GM12875 (cell line): ENCODE measurements around the gene TMEM41A.
"Not testable (repeated sequence)": the region's sequence is repeated elsewhere in the genome, so short reads cannot be mapped to it uniquely, and the experiment has no call there.

ENCODE experiments used
- H3K4me3 ChIP-seq: one replicate; pipeline ENCODE4 v1.5.1; 2011; ENCODE audit warnings: low read depth, low read length, control low read depth
- CTCF ChIP-seq: IDR thresholded peaks from 2 replicates; pipeline ENCODE4 v1.5.1; 2011; ENCODE audit warnings: low read depth, mild to moderate bottlenecking, control low read depth, inconsistent platforms, low read length, moderate library complexity, borderline replicate concordance; ENCODE audit not compliant: insufficient read depth

The TMEM41A gene

GRCh38 chr3:185473290-185473815 lies 25.5 kb downstream of the TMEM41A start:
- no peak overlapping the region for H3K4me3 ChIP-seq
- no peak for TF ChIP-seq CTCF

DNA sequence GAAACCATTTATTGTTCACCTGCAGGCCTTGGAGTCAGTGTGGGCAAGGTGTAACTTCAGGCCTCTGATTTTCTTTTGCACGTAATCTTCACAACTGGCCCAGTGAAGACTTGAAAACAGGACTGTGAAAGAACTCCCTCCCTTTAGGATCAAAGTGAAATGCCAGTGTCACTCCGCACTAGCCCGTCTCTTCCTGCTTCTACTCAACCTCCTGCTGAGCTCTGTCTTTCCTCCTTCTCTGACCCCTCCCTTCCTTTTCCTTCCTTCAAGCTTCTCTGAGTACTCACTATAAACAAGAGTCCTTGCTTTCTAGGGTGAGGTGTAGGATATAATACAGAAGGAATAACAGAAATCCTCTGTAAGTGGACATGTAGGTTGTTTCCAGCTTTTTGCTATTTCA lies 28.5 kb downstream of the TMEM41A start:
- TF ChIP-seq CTCF = no peak
- H3K4me3 ChIP-seq = no peak overlapping the region

- no peak for TF ChIP-seq CTCF
- H3K4me3 ChIP-seq = no peak overlapping the region
Observed at GRCh38 chr3:185469542-185469941, 29.3 kb downstream of the TMEM41A start.

DNA sequence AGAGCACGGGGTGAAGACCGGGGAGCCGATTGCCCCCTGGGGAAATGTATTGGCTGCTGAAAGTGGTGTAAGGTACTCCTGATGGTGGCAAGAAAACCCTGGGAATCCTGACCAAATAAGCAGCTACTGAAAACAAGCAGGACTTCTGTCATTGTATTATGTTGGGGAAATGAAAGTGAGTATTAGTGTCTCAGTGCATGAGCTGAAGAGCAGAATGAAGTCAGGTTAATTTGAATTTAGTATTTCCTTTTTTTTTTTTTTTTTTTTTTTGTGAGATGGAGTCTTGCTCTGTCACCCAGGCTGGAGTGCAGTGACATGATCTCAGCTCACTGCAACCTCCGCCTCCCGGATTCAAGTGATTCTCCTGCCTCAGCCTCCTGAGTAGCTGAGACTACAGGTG lies 32.7 kb downstream of the TMEM41A start:
- H3K4me3 ChIP-seq = not testable (repeated sequence)

- H3K4me3 ChIP-seq = no peak overlapping the region
- no peak for TF ChIP-seq CTCF
Observed at GRCh38 chr3:185465471-185465870, 33.4 kb downstream of the TMEM41A start.

DNA sequence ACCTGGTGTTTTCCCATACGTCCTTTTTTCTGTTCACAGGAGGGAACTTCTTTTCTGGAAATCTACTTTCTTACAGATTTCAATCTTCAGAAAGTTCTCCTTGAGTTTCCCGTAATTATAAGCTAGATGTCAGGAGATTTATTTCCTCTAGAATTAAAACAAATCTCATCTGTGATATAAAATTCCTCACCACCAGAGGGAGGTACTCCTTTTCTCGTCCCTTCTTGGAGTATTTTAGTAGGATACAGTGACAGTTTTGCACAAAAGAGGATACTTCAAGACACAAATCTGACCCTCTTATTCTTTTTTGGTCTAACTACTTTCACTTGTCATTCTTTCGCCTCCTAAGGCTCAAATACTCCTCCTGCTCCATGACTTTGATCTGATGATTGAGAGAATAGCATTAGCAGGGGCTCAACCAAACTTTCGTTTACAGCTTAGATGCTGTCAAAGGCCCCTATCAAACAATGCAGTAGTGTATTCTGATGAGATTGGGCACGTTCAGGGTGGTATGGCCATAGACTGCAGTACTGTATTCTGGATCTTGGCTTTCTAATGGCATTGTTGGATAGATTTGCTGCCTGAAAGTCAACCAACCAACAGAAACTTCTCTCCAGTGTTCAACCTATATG lies 38.0 kb downstream of the TMEM41A start:
- no peak for TF ChIP-seq CTCF

GRCh38 chr3:185460309-185460708 lies 38.5 kb downstream of the TMEM41A start:
- TF ChIP-seq CTCF = no peak

More for the DNA sequence above, 38.0 kb downstream of the TMEM41A start:
- no peak overlapping the region for H3K4me3 ChIP-seq

More at GRCh38 chr3:185460309-185460708, 38.5 kb downstream of the TMEM41A start:
- no peak overlapping the region for H3K4me3 ChIP-seq
